ENCODE measurements around the gene FAM83F.

DNA sequence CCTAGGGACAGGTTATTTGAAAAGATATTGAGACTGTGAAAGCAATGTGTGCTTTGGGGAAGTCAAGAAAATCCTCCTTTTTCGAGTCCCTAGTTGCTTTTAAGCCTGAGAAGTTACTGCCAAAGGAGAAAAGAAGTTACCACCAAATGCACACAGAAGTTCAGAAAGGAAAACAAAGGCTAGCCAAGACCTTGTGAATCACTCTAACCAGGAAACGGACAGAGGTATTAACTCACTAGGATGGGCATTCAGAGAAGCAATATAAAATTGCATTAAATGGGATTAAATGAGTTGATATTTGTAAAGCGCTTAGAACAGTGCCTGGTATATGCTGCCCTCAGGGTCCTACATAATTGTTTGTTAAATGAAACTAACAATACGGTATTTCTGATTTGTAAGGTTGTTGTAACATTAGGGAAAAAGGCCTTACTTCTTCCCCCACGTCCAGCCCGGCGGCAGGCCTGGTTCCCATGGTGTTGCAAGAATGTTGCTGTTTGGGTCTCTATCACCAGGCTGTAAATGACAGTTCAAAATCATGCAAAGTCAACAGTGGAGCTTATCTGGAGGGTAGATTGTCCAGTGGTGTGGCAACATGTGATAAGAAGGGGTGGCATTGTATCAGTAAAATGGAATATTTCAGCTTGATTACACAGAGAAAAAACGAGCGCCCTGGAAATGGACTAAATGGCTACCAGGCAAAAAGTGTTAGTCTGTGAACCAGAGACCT, 27.5 kb upstream of the FAM83F start:
- TF ChIP-seq, protein P1, sequence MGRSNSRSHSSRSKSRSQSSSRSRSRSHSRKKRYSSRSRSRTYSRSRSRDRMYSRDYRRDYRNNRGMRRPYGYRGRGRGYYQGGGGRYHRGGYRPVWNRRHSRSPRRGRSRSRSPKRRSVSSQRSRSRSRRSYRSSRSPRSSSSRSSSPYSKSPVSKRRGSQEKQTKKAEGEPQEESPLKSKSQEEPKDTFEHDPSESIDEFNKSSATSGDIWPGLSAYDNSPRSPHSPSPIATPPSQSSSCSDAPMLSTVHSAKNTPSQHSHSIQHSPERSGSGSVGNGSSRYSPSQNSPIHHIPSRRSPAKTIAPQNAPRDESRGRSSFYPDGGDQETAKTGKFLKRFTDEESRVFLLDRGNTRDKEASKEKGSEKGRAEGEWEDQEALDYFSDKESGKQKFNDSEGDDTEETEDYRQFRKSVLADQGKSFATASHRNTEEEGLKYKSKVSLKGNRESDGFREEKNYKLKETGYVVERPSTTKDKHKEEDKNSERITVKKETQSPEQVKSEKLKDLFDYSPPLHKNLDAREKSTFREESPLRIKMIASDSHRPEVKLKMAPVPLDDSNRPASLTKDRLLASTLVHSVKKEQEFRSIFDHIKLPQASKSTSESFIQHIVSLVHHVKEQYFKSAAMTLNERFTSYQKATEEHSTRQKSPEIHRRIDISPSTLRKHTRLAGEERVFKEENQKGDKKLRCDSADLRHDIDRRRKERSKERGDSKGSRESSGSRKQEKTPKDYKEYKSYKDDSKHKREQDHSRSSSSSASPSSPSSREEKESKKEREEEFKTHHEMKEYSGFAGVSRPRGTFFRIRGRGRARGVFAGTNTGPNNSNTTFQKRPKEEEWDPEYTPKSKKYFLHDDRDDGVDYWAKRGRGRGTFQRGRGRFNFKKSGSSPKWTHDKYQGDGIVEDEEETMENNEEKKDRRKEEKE (IDR thresholded peaks at IDR 0.05) = no peak
- TF ChIP-seq, protein P2, sequence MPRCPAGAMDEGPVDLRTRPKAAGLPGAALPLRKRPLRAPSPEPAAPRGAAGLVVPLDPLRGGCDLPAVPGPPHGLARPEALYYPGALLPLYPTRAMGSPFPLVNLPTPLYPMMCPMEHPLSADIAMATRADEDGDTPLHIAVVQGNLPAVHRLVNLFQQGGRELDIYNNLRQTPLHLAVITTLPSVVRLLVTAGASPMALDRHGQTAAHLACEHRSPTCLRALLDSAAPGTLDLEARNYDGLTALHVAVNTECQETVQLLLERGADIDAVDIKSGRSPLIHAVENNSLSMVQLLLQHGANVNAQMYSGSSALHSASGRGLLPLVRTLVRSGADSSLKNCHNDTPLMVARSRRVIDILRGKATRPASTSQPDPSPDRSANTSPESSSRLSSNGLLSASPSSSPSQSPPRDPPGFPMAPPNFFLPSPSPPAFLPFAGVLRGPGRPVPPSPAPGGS (IDR thresholded peaks at IDR 0.05; ENCODE audit: borderline replicate concordance, insufficient read depth, low read depth, low read length, poor library complexity, severe bottlenecking) = no peak
- TF ChIP-seq POLR2AphosphoS5 (IDR thresholded peaks at IDR 0.05; ENCODE audit: low read length) = no peak; the same call in 1 of the 2 replicates
- TF ChIP-seq CREB1 (IDR thresholded peaks at IDR 0.05; ENCODE audit: low read depth) = no peak
- TF ChIP-seq, protein P3, sequence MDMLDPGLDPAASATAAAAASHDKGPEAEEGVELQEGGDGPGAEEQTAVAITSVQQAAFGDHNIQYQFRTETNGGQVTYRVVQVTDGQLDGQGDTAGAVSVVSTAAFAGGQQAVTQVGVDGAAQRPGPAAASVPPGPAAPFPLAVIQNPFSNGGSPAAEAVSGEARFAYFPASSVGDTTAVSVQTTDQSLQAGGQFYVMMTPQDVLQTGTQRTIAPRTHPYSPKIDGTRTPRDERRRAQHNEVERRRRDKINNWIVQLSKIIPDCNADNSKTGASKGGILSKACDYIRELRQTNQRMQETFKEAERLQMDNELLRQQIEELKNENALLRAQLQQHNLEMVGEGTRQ (IDR thresholded peaks at IDR 0.05; ENCODE audit: borderline replicate concordance, low read depth, low read length) = no peak
- no peak for TF ChIP-seq NRF1 (conservative IDR thresholded peaks at IDR 0.05; ENCODE audit: low read depth, low read length)
- no peak for TF ChIP-seq POLR2A (IDR thresholded peaks at IDR 0.05; ENCODE audit: low read depth, low read length)
- no peak for TF ChIP-seq ASH2L (IDR thresholded peaks at IDR 0.05; ENCODE audit: borderline replicate concordance, low read depth)
- TF ChIP-seq RAD21 (IDR thresholded peaks at IDR 0.05; ENCODE audit: insufficient read depth, low read depth, low read length) = no peak
- TF ChIP-seq, protein P4, sequence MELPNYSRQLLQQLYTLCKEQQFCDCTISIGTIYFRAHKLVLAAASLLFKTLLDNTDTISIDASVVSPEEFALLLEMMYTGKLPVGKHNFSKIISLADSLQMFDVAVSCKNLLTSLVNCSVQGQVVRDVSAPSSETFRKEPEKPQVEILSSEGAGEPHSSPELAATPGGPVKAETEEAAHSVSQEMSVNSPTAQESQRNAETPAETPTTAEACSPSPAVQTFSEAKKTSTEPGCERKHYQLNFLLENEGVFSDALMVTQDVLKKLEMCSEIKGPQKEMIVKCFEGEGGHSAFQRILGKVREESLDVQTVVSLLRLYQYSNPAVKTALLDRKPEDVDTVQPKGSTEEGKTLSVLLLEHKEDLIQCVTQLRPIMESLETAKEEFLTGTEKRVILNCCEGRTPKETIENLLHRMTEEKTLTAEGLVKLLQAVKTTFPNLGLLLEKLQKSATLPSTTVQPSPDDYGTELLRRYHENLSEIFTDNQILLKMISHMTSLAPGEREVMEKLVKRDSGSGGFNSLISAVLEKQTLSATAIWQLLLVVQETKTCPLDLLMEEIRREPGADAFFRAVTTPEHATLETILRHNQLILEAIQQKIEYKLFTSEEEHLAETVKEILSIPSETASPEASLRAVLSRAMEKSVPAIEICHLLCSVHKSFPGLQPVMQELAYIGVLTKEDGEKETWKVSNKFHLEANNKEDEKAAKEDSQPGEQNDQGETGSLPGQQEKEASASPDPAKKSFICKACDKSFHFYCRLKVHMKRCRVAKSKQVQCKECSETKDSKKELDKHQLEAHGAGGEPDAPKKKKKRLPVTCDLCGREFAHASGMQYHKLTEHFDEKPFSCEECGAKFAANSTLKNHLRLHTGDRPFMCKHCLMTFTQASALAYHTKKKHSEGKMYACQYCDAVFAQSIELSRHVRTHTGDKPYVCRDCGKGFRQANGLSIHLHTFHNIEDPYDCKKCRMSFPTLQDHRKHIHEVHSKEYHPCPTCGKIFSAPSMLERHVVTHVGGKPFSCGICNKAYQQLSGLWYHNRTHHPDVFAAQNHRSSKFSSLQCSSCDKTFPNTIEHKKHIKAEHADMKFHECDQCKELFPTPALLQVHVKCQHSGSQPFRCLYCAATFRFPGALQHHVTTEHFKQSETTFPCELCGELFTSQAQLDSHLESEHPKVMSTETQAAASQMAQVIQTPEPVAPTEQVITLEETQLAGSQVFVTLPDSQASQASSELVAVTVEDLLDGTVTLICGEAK (IDR thresholded peaks at IDR 0.05; ENCODE audit: borderline replicate concordance) = no peak

Measured in GM12878 (cell line).